H1 (cell line): ENCODE results near the gene SLC39A2. TPM values are rescaled to one million over a fixed set of nuclear protein-coding genes. Genes with fewer than 3 reads are reported as not detected.

Experiments
- ASH2L ChIP-seq: fragments of 200-600, 300-600 bp; sonication (generic); IDR thresholded peaks from one replicate; pipeline ENCODE4 v1.7.1; 2017; ENCODE audit warnings: low read length
- CHD2 ChIP-seq: IDR thresholded peaks from 2 replicates; pipeline ENCODE4 v1.6.1; 2012; ENCODE audit warnings: low read length, improper control_type of control experiment
- CHD7 ChIP-seq: fragments of 300-600 bp; sonication (generic); IDR thresholded peaks from 2 replicates; pipeline ENCODE4 v1.7.1; 2012; ENCODE audit warnings: low read length, moderate library complexity, mild to moderate bottlenecking, inconsistent platforms; ENCODE audit not compliant: insufficient replicate concordance
- CTCF ChIP-seq, 3 experiments: IDR thresholded peaks; 1 replicate in 2 of 3; 2 replicates in 1 of 3; pipeline versions ENCODE4 v1.5.1 to v1.6.1; 2011; ENCODE audit warnings: low read length in 3 of 3, mild to moderate bottlenecking in 3 of 3, inconsistent platforms in 2 of 3, low read depth in 1 of 3, moderate library complexity in 1 of 3; ENCODE audit not compliant: insufficient read depth in 1 of 3; ENCODE audit errors: control extremely low read depth in 1 of 3
- SP2 ChIP-seq: IDR thresholded peaks from 2 replicates; pipeline ENCODE4 v1.6.1; 2012; ENCODE audit warnings: mild to moderate bottlenecking, low read length, inconsistent platforms
- SUZ12 ChIP-seq: fragments of 200-600 bp; sonication (generic); IDR thresholded peaks from 2 replicates; pipeline ENCODE4 v1.6.1; 2012; ENCODE audit warnings: mild to moderate bottlenecking, inconsistent platforms, low read length, moderate library complexity, mixed read lengths
- TAF1 ChIP-seq: IDR thresholded peaks from 2 replicates; pipeline ENCODE4 v1.6.1; 2011; ENCODE audit warnings: mild to moderate bottlenecking, low read depth, low read length
- TBP ChIP-seq: IDR thresholded peaks from 2 replicates; pipeline ENCODE4 v1.6.1; 2011; ENCODE audit warnings: low read depth, low read length, improper control_type of control experiment
- polyA plus RNA-seq, 7 experiments: library from polyadenylated mRNA; depleted of rRNA in 3 of 7; stranded (reverse) in 5 of 7; unstranded in 2 of 7; fragments of >200 nt in 5 of 7; fragments of 200-250 nt in 2 of 7; gene quantifications; 1 replicate in 5 of 7; 2 replicates in 1 of 7; 4 replicates in 1 of 7; pipeline versions ENCODE4 v1.2.1 to v1.2.3, GENCODE V29; 2011 to 2013; ENCODE audit warnings: missing spikeins in 2 of 7, mixed read lengths in 2 of 7
- total RNA-seq: library from RNA; stranded (reverse); fragmentation: NEBNext Ultra II Directional; extraction: Animal tissue kit (Norgen Biotek cat#: 25700); gene quantifications from 2 replicates; pipeline ENCODE4 v1.2.1, GENCODE V29; 2021

Gene SLC39A2
- total and polyA plus RNA-seq, 2 of the 8 experiments (the other 6 are each of a cell fraction or from before 2014, with no cell fraction given): 0.14 to 0.22 TPM

- no peak for TF ChIP-seq CHD7
- no peak; the same call in 1 of the 2 replicates for TF ChIP-seq TBP
- peak; percentile 30; the same call in 1 of the 2 replicates for TF ChIP-seq CHD2
- 0 out of 2 replicates have a peak, but pooled peaks have one; percentile 26 for TF ChIP-seq TAF1
- peak; percentile 71 for TF ChIP-seq ASH2L
- TF ChIP-seq SP2: no peak
- TF ChIP-seq SUZ12: no peak
- peak; percentile 95 to 98 (median 96) for TF ChIP-seq CTCF (IDR thresholded peaks at IDR 0.05; ENCODE audit: control extremely low read depth in 1 of 3, insufficient read depth in 1 of 3, low read depth in 1 of 3, low read length in 3 of 3)
Measured at GRCh38 chr14:20970983-20971704, 27.9 kb upstream of the SLC39A2 start (continued).
